K562 (cell line): ENCODE measurements around the gene GRPEL2. TPM values are rescaled to one million over a fixed set of nuclear protein-coding genes. Genes with fewer than 3 reads are reported as not detected.

Experiments used
- ATF1 ChIP-seq, 2 experiments: fragments of 450-650 bp in 1 of 2; IDR thresholded peaks; 2 replicates each; pipeline ENCODE4 v1.6.1; 2016; ENCODE audit warnings: missing compliant biosample characterization in 1 of 2, missing genetic modification characterization in 1 of 2
- NRF1 ChIP-seq, 2 experiments: fragments of 450-650 bp; IDR thresholded peaks in 1 of 2; conservative IDR thresholded peaks in 1 of 2; 2 replicates each; pipeline ENCODE4 v1.6.1; 2014; ENCODE audit warnings: mild to moderate bottlenecking in 2 of 2
- REST ChIP-seq, 2 experiments: fragments of 450-650 bp; formaldehyde crosslinking in 1 of 2; IDR thresholded peaks; 2 replicates each; pipeline versions ENCODE4 v1.4.0 to v1.6.1; 2014 to 2020; ENCODE audit warnings: mild to moderate bottlenecking in 2 of 2, borderline replicate concordance in 1 of 2, low read depth in 1 of 2
- TRIM28 ChIP-seq: fragments of 450-650 bp; IDR thresholded peaks from 2 replicates; pipeline ENCODE4 v1.6.1; 2017
- polyA plus RNA-seq, 8 experiments: library from polyadenylated mRNA; depleted of rRNA in 4 of 8; stranded (reverse) in 5 of 8; unstranded in 3 of 8; fragments of >200 nt; fragmentation: Nextera tagmentation in 2 of 8; fragmentation: Illumina TruSeq in 1 of 8; extraction: Ambion mirVana in 2 of 8; extraction: Trizol in 1 of 8; gene quantifications; 2 replicates each; pipeline versions ENCODE4 v1.2.1 to v1.2.3, GENCODE V29; 2011 to 2014; ENCODE audit warnings: inconsistent platforms in 1 of 8, missing spikeins in 1 of 8
- total RNA-seq, 7 experiments: library from RNA; depleted of rRNA in 6 of 7; stranded (reverse); fragments of >200 nt in 6 of 7; fragmentation: Illumina TruSeq in 2 of 7; extraction: Trizol in 2 of 7; gene quantifications; 2 replicates each; pipeline versions ENCODE4 v1.2.1 to v1.2.3, GENCODE V29; 2011 to 2021; ENCODE audit warnings: low replicate concordance in 1 of 7
- TF ChIP-seq, protein P1 (sequence below): fragments of 250-450 bp; sonication (Bioruptor Pico); IDR thresholded peaks from 2 replicates; pipeline ENCODE4 v1.5.0; 2020; ENCODE audit warnings: mild to moderate bottlenecking, borderline replicate concordance
- TF ChIP-seq, protein P2 (sequence below), 2 experiments: fragments of 450-650 bp; IDR thresholded peaks; 2 replicates each; pipeline ENCODE4 v1.6.1; 2016; ENCODE audit warnings: mild to moderate bottlenecking in 2 of 2, borderline replicate concordance in 1 of 2, low read depth in 1 of 2, moderate library complexity in 1 of 2

GRPEL2 gene
- total and polyA plus RNA-seq, 9 of the 15 experiments (the other 6 are each of a cell fraction or from before 2014, with no cell fraction given) = 11.2 to 40.5 (median 25.8) TPM

GRCh38 chr5:149345147-149345891 is at the start of gene GRPEL2 (continued):
- TF ChIP-seq REST (IDR thresholded peaks at IDR 0.05; ENCODE audit: borderline replicate concordance) (no peak), REST (CRISPR knock-in tag; IDR thresholded peaks at IDR 0.05; ENCODE audit: low read depth) (peak; percentile 21; the same call in 1 of the 2 replicates), ATF1 (CRISPR knock-in tag; IDR thresholded peaks at IDR 0.05) (no peak), ATF1 (tag; IDR thresholded peaks at IDR 0.05) (peak; percentile 70), NRF1 (conservative IDR thresholded peaks at IDR 0.05 in 1 of 2, IDR thresholded peaks at IDR 0.05 in 1 of 2) (peak; percentile 94 to 95), TRIM28 (peak; percentile 95)
- TF ChIP-seq, protein P1, sequence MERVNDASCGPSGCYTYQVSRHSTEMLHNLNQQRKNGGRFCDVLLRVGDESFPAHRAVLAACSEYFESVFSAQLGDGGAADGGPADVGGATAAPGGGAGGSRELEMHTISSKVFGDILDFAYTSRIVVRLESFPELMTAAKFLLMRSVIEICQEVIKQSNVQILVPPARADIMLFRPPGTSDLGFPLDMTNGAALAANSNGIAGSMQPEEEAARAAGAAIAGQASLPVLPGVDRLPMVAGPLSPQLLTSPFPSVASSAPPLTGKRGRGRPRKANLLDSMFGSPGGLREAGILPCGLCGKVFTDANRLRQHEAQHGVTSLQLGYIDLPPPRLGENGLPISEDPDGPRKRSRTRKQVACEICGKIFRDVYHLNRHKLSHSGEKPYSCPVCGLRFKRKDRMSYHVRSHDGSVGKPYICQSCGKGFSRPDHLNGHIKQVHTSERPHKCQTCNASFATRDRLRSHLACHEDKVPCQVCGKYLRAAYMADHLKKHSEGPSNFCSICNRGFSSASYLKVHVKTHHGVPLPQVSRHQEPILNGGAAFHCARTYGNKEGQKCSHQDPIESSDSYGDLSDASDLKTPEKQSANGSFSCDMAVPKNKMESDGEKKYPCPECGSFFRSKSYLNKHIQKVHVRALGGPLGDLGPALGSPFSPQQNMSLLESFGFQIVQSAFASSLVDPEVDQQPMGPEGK = peak; percentile 83; the same call in 1 of the 2 replicates
- TF ChIP-seq, protein P2, sequence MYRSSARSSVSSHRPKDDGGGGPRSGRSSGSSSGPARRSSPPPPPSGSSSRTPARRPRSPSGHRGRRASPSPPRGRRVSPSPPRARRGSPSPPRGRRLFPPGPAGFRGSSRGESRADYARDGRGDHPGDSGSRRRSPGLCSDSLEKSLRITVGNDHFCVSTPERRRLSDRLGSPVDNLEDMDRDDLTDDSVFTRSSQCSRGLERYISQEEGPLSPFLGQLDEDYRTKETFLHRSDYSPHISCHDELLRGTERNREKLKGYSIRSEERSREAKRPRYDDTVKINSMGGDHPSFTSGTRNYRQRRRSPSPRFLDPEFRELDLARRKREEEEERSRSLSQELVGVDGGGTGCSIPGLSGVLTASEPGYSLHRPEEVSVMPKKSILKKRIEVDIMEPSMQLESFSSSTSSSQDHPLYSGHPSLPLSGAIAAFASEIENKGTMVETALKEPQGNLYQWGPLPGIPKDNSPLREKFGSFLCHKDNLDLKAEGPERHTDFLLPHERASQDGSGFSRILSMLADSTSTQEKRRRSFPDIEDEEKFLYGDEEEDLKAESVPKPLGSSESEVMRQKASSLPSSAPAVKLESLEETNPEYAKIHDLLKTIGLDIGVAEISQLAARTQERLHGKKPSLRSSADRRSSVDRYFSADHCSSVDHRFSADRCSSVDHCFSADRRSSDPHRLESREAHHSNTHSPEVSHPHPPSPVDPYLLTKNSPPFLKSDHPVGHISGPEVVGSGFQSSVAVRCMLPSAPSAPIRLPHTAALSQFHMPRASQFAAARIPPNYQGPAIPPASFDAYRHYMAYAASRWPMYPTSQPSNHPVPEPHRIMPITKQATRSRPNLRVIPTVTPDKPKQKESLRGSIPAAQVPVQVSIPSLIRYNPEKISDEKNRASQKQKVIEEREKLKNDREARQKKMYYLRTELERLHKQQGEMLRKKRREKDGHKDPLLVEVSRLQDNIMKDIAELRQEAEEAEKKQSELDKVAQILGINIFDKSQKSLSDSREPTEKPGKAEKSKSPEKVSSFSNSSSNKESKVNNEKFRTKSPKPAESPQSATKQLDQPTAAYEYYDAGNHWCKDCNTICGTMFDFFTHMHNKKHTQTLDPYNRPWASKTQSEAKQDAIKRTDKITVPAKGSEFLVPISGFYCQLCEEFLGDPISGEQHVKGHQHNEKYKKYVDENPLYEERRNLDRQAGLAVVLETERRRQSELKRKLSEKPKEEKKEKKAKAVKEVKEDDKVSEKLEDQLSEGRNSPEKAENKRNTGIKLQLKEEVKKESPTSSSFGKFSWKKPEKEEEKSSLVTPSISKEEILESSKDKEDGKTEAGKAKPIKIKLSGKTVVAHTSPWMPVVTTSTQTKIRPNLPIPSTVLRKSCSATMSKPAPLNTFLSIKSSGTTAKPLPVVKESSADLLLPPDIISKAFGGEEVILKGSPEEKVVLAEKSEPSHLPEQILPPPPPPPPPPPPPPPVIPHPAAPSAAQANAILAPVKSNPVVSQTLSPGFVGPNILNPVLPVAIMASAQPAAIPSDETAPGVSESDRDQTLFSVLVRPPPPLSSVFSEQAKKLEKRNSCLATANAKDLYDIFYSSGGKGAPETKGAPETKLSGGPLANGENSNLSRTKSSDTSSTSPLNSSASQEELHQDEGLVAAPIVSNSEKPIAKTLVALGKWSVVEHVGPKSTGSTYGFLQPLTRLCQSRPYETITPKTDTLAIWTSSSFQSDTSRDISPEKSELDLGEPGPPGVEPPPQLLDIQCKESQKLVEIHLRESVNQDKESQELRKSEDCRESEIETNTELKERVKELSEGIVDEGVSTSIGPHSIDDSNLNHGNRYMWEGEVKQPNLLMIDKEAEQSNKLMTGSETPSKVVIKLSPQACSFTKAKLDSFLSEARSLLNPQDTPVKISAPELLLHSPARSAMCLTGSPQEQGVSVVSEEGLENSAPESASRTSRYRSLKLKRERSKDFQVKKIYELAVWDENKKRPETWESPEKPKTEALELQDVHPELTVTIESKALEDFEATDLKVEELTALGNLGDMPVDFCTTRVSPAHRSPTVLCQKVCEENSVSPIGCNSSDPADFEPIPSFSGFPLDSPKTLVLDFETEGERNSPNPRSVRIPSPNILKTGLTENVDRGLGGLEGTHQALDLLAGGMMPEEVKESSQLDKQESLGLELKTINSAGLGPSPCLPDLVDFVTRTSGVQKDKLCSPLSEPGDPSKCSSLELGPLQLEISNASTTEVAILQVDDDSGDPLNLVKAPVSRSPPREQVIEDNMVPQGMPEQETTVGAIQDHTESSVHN (IDR thresholded peaks at IDR 0.05; ENCODE audit: borderline replicate concordance in 1 of 2, low read depth in 1 of 2) = 0 out of 4 replicates have a peak, but pooled peaks of 1 of the 2 experiments have one; percentile 17
